ENCODE results near the gene FANCL. TPM values are rescaled to one million over a fixed set of nuclear protein-coding genes. Genes with fewer than 3 reads are reported as not detected.
"Not testable (repeated sequence)": the region's sequence is repeated elsewhere in the genome, so short reads cannot be mapped to it uniquely, and the experiment has no call there.

The FANCL gene
- total RNA-seq (2014; rRNA removed; shearing (Covaris generic); ENCODE audit: low replicate concordance): 34.8 and 44.9 TPM in 2 replicates

DNA sequence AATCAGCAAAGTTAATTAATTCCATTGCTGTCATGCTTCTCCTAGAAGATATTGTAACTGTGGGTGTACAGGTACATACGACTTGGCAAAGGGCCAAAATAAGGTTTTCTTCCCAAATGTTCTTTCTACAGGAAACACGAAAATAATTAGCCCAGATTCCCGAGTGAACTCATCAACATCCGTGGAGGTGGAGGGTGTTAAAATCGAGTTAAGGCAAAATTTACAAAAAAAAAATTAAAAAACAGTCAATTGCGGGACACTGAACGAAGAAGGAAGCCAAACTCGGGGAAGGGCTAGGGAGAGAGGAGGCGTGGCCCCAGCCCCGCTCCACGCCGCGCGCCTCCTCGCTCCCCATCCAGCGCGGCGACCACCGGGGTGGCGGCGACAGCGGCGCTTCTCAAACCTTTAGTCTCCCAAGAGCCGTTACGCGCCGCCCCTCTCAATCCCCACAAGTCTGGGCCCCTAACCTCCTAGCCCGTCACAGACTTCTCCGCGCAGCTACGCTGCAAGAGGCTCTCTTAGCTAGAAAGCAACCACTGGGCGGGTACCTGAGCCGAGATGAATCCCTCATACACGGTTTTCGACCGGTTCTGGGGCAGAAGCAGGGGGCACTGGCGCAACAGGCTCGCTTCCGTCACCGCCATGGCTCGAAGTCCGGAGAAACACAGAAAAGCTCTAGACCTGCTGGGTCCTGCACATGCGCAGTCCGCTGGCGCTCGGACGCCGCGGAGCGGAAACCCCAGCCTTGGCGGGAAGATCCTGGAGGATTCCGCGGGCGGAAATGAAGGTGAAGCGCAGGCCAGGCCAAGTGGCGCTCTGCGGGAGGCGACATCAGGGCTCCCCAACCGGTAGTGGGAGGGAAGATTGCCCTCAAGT is at the start of gene FANCL:
FANCL (minus strand) TSS at position 656 of the 876 bp plus-strand sequence; CDS start at position 644, 12 bp downstream.
- DNase-seq (ENCODE audit: low read depth): peak; percentile 85
- in situ Hi-C loops (cut with HindIII; ENCODE audit: low pct_unique_long_range_greater_than_20kb, low sequenced_read_pairs): no loop called here

DNA sequence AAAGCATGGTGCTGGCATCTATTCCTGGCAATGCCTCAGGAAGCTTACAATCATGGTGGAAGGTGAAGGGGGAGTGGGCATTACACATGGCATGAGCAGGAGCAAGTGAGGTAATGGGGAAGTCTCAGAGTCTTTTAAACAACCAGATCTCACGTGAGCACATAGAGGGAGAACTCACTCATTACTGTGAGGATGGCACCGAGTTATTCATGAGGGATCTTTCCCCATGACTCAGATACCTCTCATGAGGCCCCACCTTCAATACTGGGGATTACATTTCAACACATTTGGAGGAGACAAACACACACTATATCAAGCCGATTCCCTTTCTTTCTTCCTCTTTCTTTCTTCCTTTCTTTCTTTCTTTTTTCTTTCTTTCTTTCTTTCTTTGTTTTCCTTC is 47.9 kb upstream of the FANCL start:
- in situ Hi-C loops (cut with HindIII; ENCODE audit: low pct_unique_long_range_greater_than_20kb, low sequenced_read_pairs): no loop called here
- peak; percentile 26 for DNase-seq (ENCODE audit: low read depth)

DNA sequence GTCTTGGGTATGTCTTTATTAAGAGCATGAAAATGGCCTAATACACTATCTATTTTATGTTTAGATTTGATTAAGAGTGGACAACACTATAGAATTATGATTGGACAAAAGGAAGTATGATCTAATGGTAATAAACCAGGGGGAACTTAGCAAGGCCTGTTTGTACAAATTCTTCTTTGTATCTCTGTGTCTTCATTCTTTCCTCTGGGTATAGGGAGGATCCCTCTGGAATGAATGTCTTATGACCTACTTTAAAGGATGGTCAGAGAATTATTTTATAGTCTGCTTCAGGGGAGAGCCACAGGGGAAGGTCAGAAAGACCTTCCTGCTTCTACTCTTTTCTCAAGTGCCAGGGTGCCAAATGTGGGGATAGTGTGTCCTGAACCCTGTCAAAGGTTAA is 42.8 kb upstream of the FANCL start:
- no peak for DNase-seq (ENCODE audit: low read depth)
- in situ Hi-C loops (cut with HindIII; ENCODE audit: low pct_unique_long_range_greater_than_20kb, low sequenced_read_pairs): no loop called here

DNA sequence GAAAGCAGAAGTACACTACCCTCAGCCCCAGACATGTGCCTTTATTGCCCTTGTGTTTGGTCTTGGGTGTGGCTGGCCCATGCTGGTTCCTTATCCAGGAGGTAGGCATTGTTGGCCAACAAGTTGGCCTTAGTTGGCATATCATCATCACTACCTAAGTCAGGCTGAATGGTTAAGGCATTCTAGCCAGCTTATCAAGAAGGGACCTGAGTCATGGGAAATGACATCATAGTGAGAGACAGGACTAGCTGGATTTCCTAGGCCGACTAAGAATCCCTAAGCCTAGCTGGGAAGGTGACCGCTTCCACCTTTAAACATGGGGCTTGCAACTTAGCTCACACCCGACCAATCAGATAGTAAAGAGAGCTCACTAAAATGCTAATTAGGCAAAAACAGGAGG is 34.0 kb upstream of the FANCL start:
- DNase-seq (ENCODE audit: low read depth); in situ Hi-C loops (cut with HindIII; ENCODE audit: low pct_unique_long_range_greater_than_20kb, low sequenced_read_pairs): not testable (repeated sequence)

DNA sequence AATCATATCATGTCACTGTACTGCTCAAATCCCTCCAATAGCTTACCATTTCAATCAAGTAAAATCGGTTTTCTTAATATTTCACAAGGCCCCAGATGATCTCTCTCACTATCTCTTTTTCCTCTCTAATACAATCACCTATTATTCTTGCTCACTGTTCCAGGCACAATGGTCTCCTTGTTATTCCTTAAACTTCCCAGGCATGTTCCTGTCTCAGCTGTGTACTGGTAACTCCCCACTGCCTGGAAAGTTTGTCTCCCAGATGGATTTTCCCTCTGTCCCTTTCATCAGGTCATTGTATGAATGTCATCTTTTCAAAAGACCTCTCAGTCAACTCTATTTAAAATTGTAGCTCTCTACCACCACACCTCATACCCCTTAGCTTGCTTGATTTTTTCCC is 30.7 kb upstream of the FANCL start:
- no peak for DNase-seq (ENCODE audit: low read depth)
- in situ Hi-C loops (cut with HindIII; ENCODE audit: low pct_unique_long_range_greater_than_20kb, low sequenced_read_pairs): no loop called here

DNA sequence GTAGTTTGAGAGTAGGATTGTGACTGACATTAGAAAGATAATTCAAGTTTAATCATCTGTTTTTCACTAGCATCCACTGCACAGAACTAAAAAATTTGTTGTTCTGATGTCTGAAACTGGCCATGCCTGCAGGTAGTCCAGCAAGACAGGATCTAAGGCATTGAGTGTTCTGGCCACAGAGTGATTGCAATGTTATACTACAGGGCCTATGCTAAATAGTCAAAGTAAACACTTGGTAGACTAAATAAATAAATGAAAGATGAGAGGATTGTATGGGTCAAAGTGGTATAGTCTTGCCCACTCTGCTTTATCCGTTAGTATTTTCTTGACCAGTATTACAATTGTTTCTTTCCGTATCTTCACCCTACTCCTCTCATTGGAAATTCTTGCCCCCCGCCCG is 27.6 kb upstream of the FANCL start:
- no peak for DNase-seq (ENCODE audit: low read depth)
- in situ Hi-C loops (cut with HindIII; ENCODE audit: low pct_unique_long_range_greater_than_20kb, low sequenced_read_pairs): no loop called here

DNA sequence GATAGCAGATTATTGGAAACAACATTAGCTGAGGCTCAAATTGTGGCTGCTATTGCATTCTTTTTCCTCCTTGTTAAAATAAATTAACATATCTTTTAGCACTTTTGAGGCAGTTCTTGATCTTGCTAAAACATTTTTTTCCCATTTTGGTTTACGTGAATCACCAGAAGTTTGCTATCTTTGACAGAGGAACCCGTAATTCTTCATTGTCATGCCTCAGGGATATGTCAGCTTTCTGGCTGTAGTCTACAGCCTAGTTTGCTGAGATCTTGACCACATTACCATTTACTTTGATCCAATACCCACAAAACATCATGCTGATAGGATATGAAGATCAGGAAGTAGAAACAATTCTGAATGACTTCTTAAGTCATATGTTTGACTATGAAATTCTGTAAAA is 25.1 kb upstream of the FANCL start:
- in situ Hi-C loops (cut with HindIII; ENCODE audit: low pct_unique_long_range_greater_than_20kb, low sequenced_read_pairs): no loop called here
- no peak for DNase-seq (ENCODE audit: low read depth)

DNA sequence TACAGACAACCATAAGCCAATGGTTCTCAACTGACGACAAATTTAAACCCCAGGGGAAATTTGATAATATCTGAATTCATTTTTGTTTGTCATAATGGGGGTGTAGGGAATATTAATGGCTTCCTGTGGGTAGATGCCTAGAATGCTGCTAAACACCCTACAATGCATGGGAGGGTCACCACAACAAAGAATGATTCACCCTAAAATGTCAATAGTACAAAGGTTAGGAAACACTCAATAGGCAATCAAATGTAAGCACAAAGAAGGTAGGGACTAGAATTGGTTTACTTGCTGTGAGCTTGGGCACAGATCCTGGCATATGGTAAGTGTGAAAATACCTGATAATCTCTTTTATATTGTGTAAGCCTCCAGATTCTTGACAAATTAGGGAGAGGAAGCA is 20.1 kb upstream of the FANCL start:
- DNase-seq (ENCODE audit: low read depth): no peak
- in situ Hi-C loops (cut with HindIII; ENCODE audit: low pct_unique_long_range_greater_than_20kb, low sequenced_read_pairs): no loop called here

DNA sequence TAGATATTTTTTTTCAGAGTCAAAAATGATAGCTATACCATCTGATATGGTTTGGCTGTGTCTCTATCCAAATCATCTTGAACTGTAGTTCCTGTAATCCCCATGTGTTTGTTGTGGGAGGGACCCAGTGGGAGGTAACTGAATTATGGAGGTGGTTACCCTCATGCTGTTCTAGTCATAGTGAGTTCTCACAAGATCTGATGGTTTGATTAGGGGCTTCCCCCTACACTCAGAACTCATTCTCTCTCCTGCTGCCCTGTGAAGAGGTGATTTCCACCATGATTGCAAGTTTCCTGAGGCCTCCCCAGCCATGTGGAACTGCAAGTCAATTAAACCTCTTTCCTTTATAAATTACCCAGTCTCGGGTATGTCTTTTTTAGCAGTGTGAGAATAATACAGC is 17.3 kb upstream of the FANCL start:
- DNase-seq (ENCODE audit: low read depth): not testable (repeated sequence)

DNA sequence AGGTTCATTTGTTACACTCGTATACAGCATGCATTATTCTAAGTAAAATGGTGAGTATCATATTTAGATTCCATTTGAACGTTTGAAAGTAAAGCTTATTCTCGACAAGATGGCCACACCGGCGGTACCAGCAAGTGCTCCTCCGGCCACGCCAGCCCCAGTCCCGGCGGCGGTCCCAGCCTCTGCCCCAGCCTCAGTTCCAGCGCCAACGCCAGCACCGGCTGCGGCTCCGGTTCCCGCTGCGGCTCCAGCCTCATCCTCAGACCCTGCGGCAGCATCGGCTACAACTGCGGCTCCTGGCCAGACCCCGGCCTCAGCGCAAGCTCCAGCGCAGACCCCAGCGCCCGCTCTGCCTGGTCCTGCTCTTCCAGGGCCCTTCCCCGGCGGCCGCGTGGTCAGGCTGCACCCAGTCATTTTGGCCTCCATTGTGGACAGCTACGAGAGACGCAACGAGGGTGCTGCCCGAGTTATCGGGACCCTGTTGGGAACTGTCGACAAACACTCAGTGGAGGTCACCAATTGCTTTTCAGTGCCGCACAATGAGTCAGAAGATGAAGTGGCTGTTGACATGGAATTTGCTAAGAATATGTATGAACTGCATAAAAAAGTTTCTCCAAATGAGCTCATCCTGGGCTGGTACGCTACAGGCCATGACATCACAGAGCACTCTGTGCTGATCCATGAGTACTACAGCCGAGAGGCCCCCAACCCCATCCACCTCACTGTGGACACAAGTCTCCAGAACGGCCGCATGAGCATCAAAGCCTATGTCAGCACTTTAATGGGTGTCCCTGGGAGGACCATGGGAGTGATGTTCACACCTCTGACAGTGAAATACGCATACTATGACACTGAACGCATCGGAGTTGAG is 10.4 kb upstream of the FANCL start:
- in situ Hi-C loops (cut with HindIII; ENCODE audit: low pct_unique_long_range_greater_than_20kb, low sequenced_read_pairs); DNase-seq (ENCODE audit: low read depth): not testable (repeated sequence)

More for the DNA sequence above, 17.3 kb upstream of the FANCL start:
- in situ Hi-C loops (cut with HindIII; ENCODE audit: low pct_unique_long_range_greater_than_20kb, low sequenced_read_pairs): not testable (repeated sequence)

DNA sequence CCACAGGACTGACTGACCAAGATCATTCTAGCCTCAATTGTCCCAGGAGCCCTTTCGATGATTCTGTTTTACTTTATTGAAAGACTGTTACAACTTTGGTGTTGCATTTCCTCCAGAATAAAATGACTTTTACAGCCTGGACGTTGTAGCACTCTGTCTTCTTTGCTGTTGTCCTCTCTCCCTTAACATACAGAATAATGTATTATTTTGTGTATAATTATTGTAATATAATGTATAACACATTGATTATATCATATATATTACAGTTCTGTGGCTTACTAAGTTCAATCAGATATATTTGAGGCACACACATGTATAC is 380 bp upstream of the FANCL start:
- in situ Hi-C loops (cut with HindIII; ENCODE audit: low pct_unique_long_range_greater_than_20kb, low sequenced_read_pairs): no loop called here
- no peak for DNase-seq (ENCODE audit: low read depth)

DNA sequence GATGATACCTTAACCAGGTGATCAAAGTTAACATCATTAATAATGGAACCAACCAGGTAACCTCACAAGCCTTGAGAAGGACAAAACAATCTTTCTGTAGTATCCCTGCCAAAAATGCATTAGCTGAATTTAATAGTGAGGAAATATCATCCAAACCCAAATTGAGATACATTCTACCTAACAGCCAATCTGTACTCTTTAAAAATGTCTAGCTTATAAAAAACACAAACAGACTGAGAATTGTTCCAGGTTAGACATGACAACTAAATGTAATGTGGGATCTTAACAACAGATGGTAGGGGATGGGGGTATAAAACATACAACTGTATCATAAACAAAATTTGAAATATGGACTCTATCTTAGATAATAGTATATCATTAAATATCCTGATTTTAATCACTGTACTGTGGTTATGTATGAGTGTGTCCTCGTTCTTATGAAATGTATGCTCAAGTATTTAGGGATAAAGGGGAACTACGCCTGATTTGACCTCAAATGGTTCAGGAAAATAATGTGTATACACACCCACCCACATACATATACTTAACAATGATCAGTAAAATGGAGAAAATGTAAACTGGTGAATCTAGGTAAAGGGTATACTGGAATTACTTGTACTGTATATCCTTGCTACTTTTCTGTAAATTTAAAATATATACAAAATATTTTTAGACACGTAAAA is 1.7 kb downstream of the FANCL start:
- DNase-seq (ENCODE audit: low read depth): no peak
- in situ Hi-C loops (cut with HindIII; ENCODE audit: low pct_unique_long_range_greater_than_20kb, low sequenced_read_pairs): no loop called here

DNA sequence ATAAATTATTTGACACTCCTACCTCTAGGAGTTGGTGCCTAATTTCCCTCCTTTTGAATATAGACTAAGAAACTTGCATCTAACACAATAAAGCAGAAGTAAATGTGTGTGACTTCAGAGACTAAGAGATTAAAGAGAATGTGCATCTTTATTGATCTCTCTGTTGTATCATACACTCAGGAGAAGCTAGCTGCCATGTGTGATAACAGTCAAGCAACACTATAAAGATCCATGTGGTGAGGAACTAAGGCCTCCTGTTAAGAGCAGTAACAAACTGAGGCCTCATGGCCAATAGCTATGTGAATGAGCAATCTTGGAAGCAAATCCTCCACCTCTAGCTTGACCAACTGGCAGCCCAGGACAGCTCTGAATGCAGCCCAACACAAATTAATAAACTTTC is 3.4 kb downstream of the FANCL start:
- DNase-seq (ENCODE audit: low read depth): no peak
- in situ Hi-C loops (cut with HindIII; ENCODE audit: low pct_unique_long_range_greater_than_20kb, low sequenced_read_pairs): no loop called here

DNA sequence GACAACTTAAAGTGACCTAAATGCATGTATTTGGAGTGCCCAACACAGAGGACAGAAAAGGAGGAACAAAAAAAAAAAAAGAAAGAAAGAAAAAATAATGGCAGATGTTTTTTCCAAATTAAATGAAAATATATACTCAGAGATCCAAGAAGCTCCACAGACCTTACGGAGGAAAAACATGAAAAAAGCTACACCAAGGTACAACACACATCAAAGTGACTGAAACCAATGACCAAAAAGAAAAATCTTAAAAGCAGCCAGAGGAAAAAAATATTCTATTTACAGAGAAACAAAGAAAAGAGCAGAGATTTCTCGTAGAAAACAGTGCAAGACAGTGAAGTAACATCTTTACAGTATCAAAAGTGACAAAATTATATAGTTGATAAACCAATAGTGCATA is 5.1 kb downstream of the FANCL start:
- in situ Hi-C loops (cut with HindIII; ENCODE audit: low pct_unique_long_range_greater_than_20kb, low sequenced_read_pairs): no loop called here
- no peak for DNase-seq (ENCODE audit: low read depth)

DNA sequence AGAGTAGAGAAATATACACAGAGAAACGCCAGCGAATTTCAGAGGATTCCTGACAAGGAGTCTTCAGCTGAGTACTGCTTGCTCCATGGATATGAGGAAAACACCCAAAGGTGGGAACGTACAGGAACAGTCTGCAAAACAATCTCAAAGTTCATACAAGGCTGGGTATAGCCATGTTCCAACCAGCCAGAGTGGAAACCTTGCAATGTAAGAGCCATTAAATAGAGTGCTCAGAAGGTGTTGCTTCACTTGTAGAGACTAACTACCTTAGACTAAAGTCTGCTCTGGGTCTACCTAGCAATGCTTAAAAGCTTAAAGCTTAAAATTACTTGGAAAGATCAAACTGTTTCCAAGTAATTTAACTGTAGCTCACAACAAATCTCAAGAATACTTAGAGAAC is 6.0 kb downstream of the FANCL start:
- DNase-seq (ENCODE audit: low read depth): no peak
- in situ Hi-C loops (cut with HindIII; ENCODE audit: low pct_unique_long_range_greater_than_20kb, low sequenced_read_pairs): no loop called here

DNA sequence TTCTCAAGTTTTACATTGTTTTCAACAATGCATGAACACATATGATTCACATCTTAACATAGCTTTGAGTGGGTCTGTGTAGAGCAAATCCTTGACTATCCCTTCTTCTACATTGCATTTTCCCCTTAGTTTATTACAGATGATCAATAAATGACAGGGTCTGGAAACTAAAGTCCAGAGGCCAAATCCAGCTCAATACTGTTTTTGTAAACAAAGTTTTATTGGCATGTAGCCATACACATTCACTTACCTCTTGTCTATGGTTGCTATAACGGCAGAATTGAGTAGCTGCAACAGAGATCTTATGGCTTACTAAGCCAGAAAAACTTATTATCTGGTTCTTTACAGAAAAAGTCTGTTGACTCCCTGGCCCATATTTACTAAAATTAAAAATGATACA is 12.8 kb downstream of the FANCL start:
- DNase-seq (ENCODE audit: low read depth): no peak
- in situ Hi-C loops (cut with HindIII; ENCODE audit: low pct_unique_long_range_greater_than_20kb, low sequenced_read_pairs): no loop called here

DNA sequence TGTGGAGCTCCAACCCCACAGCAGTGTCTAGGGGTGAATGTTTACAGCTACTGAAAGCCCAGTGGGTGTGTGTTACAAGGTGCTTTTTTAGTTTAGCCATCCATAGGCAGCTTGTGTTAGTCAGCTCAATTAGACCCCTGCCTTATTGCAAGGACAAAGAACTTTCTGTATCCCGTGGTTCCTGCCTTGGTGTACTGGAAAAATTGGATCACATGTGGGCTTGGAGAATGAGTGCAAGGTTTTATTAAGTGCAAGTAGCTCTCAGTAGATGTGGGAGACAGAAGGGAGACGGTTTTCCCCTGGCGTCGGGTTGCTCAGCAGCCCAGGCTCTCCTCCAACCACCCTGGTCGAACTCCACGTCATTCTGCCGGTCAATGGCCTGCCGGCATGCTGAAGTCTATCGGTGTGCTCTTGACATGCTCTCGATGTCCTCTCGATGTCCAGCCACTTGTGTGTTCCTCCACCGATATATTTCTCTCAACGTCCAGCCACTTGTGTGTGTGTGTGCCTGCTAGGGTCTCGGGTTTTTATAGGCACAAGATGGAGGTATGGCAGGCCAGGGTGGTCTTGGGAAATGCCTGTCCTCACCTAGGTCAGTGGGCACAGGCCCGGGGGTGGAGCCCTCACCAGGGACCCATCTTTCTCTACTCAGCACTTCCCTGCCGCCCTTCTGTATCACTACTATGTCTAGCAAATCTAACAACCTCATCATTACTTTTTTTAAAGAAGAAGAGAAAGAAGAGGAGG is 13.8 kb downstream of the FANCL start:
- in situ Hi-C loops (cut with HindIII; ENCODE audit: low pct_unique_long_range_greater_than_20kb, low sequenced_read_pairs): no loop called here
- no peak for DNase-seq (ENCODE audit: low read depth)

DNA sequence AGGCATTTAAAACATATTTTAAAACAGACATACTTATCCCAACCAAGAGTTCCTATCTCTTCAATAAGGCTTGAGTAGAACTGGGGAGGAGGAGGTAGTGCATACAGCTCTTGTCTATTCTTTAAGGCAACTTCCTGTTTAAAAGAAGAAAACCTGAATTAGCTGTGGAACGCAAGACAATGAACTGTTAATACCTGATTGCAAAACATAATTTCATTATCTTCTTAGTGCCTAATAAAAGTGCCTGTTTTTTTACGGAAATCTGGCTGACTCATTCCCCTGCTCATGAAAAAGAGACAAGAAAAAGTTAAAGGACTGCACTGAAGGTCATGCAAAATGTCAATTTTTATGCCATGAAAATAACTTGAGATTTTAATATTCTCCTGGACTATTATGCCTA is 19.2 kb downstream of the FANCL start:
- no peak for DNase-seq (ENCODE audit: low read depth)
- in situ Hi-C loops (cut with HindIII; ENCODE audit: low pct_unique_long_range_greater_than_20kb, low sequenced_read_pairs): no loop called here
